ENCODE data around the gene OR7C1.
A peak's percentile ranks its signal among the peaks of the same experiment; 100 is the strongest.
"Not testable (repeated sequence)": the region's sequence is repeated elsewhere in the genome, so short reads cannot be mapped to it uniquely, and the experiment has no call there.

Gene OR7C1

DNA sequence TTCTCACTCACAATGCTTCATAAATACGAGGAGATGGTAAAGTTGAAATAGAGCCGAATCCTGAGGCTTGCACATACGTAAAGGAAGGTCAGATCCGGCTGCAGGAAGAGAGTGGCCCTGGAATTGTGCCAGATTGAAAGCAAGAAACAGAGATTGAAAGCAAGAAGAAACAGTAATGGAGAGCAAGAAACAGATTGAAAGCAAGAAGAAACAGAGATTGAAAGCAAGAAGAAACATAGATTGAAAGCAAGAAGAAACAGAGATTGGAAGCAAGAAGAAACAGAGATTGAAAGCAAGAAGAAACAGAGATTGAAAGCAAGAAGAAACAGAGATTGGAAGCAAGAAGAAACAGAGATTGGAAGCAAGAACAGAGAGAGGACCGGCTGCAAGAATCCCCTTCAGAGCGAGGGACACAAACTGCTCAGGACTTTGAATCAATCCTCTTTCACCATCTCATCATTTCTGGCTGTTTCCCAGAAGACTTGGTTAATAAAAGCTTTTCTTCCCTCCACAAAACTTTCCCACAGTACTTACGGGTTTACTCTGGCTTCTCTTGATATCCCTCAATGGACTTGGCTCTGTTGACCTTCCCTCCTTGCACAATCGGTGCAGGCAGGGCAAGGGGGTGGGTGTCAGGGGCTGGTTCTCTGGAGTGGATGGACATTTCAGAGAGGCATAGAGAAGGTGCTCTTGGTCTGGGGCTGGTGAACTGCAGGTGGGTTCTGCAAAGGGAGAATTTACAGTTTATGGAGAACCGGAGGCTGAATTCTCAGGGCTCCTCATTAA lies 25.5 kb downstream of the OR7C1 start:
- Mint-ChIP-seq H3K4me1 (ENCODE audit: low read depth) (peaks cover 13% of the 10 kb centered on the region), H3K4me3 (peak overlapping the region; percentile 1), H3K36me3 (ENCODE audit: low read depth) (no peaks in the 10 kb centered on the region), H3K9me3 (no peaks in the 10 kb centered on the region), H3K27ac (no peak overlapping the region), H3K27me3 (peaks cover 9% of the 10 kb centered on the region)
- intact Hi-C loops (cut with micrococcal nuclease) = no loop called here

DNA sequence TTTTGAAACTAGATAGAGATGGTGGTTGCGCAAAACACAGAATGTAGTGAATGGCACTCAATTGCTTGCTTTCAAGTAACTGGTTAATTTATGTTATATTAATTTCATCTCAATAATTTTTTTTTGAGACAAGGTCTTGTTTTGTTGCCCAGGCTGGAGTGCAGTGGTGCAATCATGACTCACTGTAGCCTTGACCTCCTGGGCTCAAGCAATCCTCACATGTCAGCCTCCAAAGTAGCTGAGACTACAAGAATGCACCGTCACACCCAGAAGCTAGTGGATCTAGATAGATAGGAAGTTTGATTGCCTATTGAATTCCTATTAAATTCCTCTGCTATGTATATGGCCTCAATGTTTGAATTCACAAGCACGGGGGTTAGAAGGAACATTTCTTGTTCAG lies 30.2 kb downstream of the OR7C1 start:
- intact Hi-C loops (cut with micrococcal nuclease) = no loop called here
- Mint-ChIP-seq H3K4me3 (no peak overlapping the region), H3K4me1 (ENCODE audit: low read depth) (peaks cover 12% of the 10 kb centered on the region), H3K36me3 (ENCODE audit: low read depth) (no peaks in the 10 kb centered on the region), H3K27ac (no peak overlapping the region), H3K9me3 (peaks cover 10% of the 10 kb centered on the region), H3K27me3 (peaks cover 9% of the 10 kb centered on the region)

DNA sequence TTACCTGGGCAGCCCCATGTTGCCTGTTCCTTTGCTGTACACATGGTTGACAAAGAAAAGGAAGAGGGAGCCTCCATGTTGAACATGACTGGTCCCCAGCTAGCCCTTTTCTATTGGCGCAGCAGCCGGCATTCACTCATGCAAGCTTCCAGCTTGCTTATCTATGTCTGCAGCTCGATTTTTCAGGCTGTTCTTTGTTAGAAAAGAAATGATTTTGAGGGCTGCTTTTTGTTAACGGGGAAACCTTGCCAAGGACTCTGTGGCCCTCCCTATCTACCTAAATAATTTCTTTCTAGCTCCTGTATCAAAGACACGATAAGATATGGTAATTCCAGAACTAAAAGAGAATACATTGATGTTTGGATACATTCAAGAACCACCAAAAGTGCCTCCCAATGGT lies 36.2 kb downstream of the OR7C1 start:
- intact Hi-C loops (cut with micrococcal nuclease) = no loop called here
- Mint-ChIP-seq H3K27ac (no peak overlapping the region), H3K4me1 (ENCODE audit: low read depth) (peaks cover 21% of the 10 kb centered on the region), H3K27me3 (peaks cover 9% of the 10 kb centered on the region), H3K4me3 (no peak overlapping the region), H3K36me3 (ENCODE audit: low read depth) (no peaks in the 10 kb centered on the region), H3K9me3 (peaks cover 10% of the 10 kb centered on the region)

DNA sequence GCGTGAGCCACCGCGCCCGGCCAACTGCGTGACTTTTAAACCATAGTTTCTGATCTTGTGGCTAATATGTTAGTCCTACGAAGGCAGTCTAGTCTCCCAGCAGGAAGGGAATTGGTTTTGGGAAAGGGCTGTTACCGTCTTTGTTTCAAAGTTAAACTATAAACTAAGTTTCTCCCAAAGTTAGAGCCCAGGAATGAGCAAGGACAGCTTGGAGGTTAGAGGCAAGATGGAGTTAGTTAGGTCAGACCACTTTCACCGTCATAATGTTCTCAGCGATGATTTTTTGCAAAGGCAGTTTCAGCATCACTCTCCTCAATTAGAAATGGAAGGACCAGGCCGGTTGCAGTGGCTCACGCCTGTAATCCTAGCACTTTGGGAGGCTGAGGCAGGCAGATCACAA lies 39.0 kb downstream of the OR7C1 start:
- Mint-ChIP-seq H3K36me3 (ENCODE audit: low read depth) (no peaks in the 10 kb centered on the region), H3K27ac (no peak overlapping the region), H3K4me3 (no peak overlapping the region), H3K4me1 (ENCODE audit: low read depth) (peaks cover 21% of the 10 kb centered on the region), H3K27me3 (peaks cover 9% of the 10 kb centered on the region), H3K9me3 (peaks cover 8% of the 10 kb centered on the region)
- intact Hi-C loops (cut with micrococcal nuclease) = no loop called here

DNA sequence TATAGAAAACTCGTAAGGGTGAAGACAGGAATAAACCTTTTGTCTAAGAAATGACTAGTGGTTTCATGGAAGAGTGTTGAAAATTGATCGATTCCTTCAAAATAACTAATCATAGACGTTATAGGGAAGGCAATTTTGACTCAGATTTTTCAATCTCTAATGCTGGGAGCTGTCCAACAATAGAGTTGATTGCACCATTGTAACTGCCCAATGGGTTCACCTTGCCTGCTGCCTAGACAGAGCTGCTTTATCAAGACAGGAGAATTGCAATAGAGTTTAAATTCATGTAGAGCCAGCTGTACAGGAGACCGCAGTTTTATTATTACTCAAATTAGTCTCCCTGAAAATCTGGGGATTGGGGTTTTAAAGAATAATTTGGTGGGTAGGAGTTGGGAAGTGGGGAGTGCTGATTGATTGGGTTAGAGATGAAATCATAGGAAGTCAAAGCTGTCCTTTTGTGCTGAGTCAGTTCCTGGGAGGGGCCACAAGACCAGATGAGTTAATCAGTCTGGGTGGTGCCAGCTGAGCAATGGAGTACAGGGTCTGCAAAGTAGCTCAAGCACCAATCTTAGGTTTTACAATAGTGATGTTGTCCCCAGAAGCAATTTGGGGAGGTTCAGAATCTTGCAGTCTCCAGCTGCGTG lies 39.8 kb downstream of the OR7C1 start:
- intact Hi-C loops (cut with micrococcal nuclease) = no loop called here
- no peak overlapping the region for H3K4me3 Mint-ChIP-seq
- no peaks in the 10 kb centered on the region for H3K36me3 Mint-ChIP-seq (ENCODE audit: low read depth)
- H3K27me3 Mint-ChIP-seq = peaks cover 9% of the 10 kb centered on the region
- H3K27ac Mint-ChIP-seq = no peak overlapping the region
- H3K4me1 Mint-ChIP-seq (ENCODE audit: low read depth) = peaks cover 21% of the 10 kb centered on the region
- H3K9me3 Mint-ChIP-seq = peaks cover 7% of the 10 kb centered on the region

DNA sequence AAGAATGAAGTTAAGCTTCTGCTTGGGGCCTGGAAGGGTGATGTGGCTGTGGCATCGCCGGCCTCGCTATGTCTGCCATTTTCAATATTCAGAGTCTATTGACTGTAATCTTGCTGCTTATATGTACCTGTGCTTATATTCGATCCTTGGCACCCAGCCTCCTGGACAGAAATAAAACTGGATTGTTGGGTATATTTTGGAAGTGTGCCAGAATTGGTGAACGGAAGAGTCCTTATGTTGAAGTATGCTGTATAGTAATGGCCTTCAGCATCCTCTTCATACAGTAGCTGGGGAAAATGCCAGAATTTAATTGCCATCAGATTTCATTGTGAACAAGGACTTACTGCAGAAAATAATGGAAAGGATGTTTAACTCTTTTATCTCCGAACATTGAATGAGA lies 42.7 kb downstream of the OR7C1 start:
- H3K27ac Mint-ChIP-seq; H3K36me3 Mint-ChIP-seq (ENCODE audit: low read depth); H3K27me3 Mint-ChIP-seq; H3K9me3 Mint-ChIP-seq; H3K4me3 Mint-ChIP-seq; intact Hi-C loops (cut with micrococcal nuclease): not testable (repeated sequence)
- peaks cover 23% of the 10 kb centered on the region for H3K4me1 Mint-ChIP-seq (ENCODE audit: low read depth)

DNA sequence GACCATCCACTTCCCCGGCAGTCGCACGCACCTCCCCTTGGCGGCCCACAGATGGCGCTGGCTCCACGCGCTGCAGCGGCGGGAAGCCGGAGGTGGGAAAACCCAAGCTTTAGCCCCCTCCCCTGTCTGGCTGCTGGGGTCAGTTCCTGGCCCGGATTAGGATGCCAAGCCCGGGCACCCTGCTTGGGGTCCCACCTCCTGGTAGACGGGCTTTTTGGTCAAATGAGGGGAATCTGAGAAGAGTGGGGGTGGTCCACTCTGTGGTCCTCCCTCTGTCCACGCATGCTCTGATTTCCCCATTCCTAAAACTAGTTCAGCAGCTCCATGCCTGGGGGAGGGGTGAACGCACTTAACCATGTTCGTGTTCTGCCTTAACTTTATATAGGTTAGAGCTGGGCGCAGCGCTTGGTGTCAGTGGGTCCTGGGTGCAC lies 48.5 kb downstream of the OR7C1 start:
- no peaks in the 10 kb centered on the region for H3K9me3 Mint-ChIP-seq
- peaks cover 43% of the 10 kb centered on the region for H3K4me1 Mint-ChIP-seq (ENCODE audit: low read depth)
- intact Hi-C loops (cut with micrococcal nuclease) = loop anchor here (2.0 to 10.0 kb wide), 3 partner anchors 102 to 366 kb away; partner anchors contain the start of gene NDUFB7
- no peaks in the 10 kb centered on the region for H3K27me3 Mint-ChIP-seq
- H3K27ac Mint-ChIP-seq = peak overlapping the region; percentile 97
- H3K4me3 Mint-ChIP-seq = peak overlapping the region; percentile 48
- H3K36me3 Mint-ChIP-seq (ENCODE audit: low read depth) = no peaks in the 10 kb centered on the region

DNA sequence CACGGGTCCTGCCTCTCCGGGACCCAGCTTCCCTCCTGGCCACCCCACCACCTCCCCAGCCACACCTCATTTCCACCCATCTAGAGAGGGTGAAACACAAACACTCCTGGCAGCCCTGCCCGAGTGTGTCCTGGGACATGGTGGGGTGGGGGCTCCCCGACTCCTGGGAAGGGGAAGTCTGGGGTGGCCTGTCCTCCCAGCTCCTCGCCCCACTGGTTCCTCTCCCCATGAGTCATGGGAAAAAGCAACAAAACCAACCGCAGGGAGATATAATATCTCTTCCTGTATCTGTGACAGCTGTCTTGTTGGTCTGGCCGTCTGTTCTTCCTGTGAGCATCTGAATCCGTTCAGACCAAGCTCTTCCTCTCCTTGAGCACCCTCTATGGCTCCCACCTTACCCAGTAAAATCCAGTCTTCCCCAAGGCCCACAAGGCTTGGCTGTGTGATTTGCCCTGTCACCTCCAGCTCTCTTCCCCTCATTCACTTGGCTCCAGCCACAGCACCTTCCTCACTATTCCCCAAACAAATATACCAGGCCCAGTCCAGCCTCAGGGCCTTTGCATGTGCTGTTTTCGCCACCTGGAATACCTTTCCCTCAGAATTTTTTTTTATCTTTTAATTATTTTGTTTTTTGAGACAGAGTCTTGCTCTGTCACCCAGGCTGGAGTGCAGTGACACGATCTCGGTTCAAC lies 49.7 kb downstream of the OR7C1 start:
- H3K4me3 Mint-ChIP-seq = peak overlapping the region; percentile 61
- H3K4me1 Mint-ChIP-seq (ENCODE audit: low read depth) = peaks cover 50% of the 10 kb centered on the region
- peak overlapping the region; percentile 97 for H3K27ac Mint-ChIP-seq
- intact Hi-C loops (cut with micrococcal nuclease) = loop anchor here (5.0 to 10.0 kb wide), 2 partner anchors 210 to 367 kb away; partner anchors contain the start of gene NDUFB7
- not testable (repeated sequence) for H3K9me3 Mint-ChIP-seq; H3K36me3 Mint-ChIP-seq (ENCODE audit: low read depth); H3K27me3 Mint-ChIP-seq

DNA sequence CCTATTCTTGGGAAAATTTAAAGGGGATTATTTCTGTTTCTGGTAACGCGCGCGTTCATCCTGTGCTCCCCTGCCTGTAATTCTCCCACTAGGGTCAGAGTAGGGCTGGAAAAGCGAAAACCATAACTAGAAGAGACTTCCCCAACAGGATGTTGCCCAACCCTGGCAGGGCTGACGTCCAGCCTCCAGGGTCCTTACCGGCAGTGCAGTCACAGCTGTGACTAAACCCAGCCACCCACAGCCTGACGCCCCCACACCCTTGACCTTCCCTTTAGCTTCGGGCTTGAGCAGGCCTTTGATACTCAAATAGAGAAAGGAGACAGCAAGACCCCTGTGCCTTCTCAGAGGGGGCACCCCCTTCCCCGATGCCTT lies 50.3 kb downstream of the OR7C1 start:
- Mint-ChIP-seq H3K4me1 (ENCODE audit: low read depth) (peaks cover 50% of the 10 kb centered on the region), H3K27ac (peak overlapping the region; percentile 97), H3K4me3 (peak overlapping the region; percentile 61)
- intact Hi-C loops (cut with micrococcal nuclease) = loop anchor here (5.0 to 10.0 kb wide), 2 partner anchors 210 to 368 kb away; partner anchors contain the start of gene NDUFB7
- H3K36me3 Mint-ChIP-seq (ENCODE audit: low read depth); H3K9me3 Mint-ChIP-seq; H3K27me3 Mint-ChIP-seq: not testable (repeated sequence)

DNA sequence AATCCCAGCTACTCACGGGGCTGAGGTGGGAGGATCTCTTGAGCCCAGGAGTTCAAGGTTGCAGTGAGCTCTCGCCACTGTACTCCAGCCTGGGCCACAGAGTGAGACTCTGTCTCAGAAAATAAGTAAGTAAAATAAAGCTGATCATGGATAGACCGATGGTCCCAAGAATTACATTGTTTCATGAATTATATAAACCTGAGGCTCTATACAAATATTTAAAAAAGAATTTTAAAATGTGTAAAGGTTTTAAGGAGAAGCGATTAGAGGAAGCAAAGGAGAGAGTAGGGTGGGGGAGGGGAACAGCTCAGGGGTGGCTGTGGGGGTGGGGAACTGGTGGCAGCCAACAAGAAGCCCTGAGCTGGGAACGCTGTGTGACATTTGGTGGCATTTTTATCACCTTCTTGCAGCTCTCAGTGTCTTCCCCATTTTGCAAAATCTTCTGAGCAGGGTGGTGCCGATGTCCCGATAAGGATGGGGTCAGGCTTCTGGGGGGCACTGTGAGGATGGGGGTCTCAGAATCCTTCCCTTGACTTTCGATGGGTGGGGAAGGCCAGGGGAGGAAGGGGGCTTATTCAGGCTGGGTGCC lies 51.5 kb downstream of the OR7C1 start:
- not testable (repeated sequence) for H3K27me3 Mint-ChIP-seq

DNA sequence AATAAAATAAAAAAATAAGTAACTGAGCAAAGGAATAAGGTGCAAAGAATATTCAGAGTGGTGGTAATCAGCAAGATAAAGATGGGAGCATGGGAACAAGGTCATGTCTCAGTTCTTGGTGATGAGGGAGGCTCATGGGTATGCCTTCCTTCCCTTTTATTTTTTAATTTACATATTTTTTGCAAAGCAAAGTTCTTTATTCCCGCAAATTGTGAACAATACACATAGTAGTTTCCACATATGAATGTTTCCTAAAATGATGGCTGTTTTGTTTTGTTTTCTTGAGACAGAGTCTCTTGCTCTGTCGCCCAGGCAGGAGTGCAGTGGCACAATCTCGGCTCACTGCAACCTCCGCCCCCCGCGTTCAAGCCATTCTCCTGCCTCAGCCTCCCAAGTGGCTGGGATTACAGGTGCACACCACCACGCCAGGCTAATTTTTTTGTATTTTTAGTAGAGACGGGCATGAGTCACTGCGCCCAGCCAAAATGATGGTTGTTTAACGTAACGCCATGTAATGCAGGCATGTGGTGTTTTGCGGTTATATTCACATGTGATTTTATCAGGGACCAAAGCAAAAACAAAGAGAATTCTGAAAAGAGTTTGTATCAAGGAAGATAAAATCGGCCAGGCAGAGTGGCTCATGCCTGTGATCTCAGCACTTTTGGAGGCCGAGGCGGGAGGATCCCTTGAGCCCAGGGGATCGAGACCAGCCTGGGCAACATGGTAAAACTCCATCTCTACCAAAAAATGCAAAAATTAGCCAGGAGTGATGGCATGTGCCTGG lies 52.2 kb downstream of the OR7C1 start:
- no peaks in the 10 kb centered on the region for H3K36me3 Mint-ChIP-seq (ENCODE audit: low read depth)
- no peaks in the 10 kb centered on the region for H3K27me3 Mint-ChIP-seq
- peak overlapping the region; percentile 97 for H3K27ac Mint-ChIP-seq
- intact Hi-C loops (cut with micrococcal nuclease) = loop anchor here (10.0 kb wide), 1 partner anchor 208 kb away; the partner anchor contains the start of gene NDUFB7
- no peak overlapping the region for H3K4me3 Mint-ChIP-seq
- no peaks in the 10 kb centered on the region for H3K9me3 Mint-ChIP-seq
- peaks cover 67% of the 10 kb centered on the region for H3K4me1 Mint-ChIP-seq (ENCODE audit: low read depth)

More for the DNA sequence above, 51.5 kb downstream of the OR7C1 start:
- H3K36me3 Mint-ChIP-seq (ENCODE audit: low read depth); H3K9me3 Mint-ChIP-seq; H3K4me3 Mint-ChIP-seq: not testable (repeated sequence)
- peaks cover 61% of the 10 kb centered on the region for H3K4me1 Mint-ChIP-seq (ENCODE audit: low read depth)
- intact Hi-C loops (cut with micrococcal nuclease) = loop anchor here (10.0 kb wide), 1 partner anchor 209 kb away; the partner anchor contains the start of gene NDUFB7
- peak overlapping the region; percentile 97 for H3K27ac Mint-ChIP-seq

DNA sequence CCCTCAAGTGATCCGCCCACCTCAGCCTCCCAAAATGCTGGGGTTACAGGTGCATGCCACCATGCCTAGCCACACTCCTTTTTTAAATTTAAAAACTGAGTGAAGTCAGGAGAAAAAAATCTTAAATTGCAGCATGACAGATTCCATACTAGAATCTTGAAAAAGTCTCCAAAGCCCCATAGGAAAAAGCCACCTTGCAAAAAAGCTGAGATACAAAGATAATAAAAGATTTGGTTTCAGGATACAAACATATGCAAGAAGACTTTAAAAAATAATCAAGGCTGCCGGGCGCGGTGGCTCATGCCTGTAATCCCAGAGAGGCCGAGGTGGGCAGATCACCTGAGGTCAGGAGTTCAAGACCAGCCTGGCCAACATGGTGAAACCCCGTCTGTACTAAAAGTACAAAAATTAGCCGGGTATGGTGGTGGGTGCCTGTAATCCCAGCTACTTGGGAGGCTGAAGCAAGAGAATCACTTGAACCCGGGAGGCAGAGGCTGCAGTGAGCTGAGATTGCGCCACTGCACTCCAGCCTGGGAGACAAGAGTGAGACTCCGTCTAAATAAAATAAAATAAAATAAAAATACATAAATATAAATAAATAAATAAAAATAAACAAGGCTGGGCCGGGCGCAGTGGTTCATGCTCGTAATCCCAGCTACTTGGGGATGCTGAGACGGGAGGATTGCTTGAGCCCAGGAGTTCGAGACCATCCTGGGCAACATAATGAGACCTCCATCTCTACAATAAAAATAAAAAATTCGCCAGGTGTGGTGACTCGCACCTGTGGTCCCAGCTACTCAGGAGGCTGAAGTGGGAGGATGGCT lies 53.1 kb downstream of the OR7C1 start:
- peak overlapping the region; percentile 97 for H3K27ac Mint-ChIP-seq
- H3K27me3 Mint-ChIP-seq = not testable (repeated sequence)
- intact Hi-C loops (cut with micrococcal nuclease) = loop anchor here (10.0 kb wide), 1 partner anchor 207 kb away; the partner anchor contains the start of gene NDUFB7

More for the DNA sequence above, 53.1 kb downstream of the OR7C1 start:
- H3K36me3 Mint-ChIP-seq (ENCODE audit: low read depth); H3K4me3 Mint-ChIP-seq; H3K9me3 Mint-ChIP-seq: not testable (repeated sequence)
- H3K4me1 Mint-ChIP-seq (ENCODE audit: low read depth) = peaks cover 64% of the 10 kb centered on the region
